Measurements from ENCODE around the gene MMS22L.

The MMS22L gene

DNA sequence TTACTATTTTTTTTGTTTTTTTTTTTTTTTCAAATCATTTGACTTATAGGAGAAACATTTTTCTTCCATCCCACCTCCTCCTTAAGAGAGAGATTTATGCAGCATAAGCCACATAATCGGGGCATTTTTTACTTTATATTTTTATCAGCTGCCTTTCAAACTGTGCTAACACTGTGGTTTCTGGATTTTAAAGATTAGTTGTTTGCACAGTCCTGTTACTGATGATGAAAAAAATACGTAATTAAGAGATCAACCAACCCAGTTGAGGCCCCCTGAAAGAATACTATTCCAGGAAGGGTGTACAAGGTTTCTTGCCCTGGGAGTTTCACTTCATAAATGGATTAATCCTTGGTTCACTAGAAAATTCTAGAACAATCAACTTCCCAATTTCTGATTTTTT is 68.3 kb downstream of the MMS22L start:
- no peak for DNase-seq (ENCODE audit: extremely low read depth, low read depth)
- H3K4me3 ChIP-seq (replicated peaks; ENCODE audit: low read depth, low read length) = no peak overlapping the region
- TF ChIP-seq, protein P1, sequence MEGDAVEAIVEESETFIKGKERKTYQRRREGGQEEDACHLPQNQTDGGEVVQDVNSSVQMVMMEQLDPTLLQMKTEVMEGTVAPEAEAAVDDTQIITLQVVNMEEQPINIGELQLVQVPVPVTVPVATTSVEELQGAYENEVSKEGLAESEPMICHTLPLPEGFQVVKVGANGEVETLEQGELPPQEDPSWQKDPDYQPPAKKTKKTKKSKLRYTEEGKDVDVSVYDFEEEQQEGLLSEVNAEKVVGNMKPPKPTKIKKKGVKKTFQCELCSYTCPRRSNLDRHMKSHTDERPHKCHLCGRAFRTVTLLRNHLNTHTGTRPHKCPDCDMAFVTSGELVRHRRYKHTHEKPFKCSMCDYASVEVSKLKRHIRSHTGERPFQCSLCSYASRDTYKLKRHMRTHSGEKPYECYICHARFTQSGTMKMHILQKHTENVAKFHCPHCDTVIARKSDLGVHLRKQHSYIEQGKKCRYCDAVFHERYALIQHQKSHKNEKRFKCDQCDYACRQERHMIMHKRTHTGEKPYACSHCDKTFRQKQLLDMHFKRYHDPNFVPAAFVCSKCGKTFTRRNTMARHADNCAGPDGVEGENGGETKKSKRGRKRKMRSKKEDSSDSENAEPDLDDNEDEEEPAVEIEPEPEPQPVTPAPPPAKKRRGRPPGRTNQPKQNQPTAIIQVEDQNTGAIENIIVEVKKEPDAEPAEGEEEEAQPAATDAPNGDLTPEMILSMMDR (IDR thresholded peaks at IDR 0.05; ENCODE audit: low read depth, low read length, missing control alignments) = no peak

DNA sequence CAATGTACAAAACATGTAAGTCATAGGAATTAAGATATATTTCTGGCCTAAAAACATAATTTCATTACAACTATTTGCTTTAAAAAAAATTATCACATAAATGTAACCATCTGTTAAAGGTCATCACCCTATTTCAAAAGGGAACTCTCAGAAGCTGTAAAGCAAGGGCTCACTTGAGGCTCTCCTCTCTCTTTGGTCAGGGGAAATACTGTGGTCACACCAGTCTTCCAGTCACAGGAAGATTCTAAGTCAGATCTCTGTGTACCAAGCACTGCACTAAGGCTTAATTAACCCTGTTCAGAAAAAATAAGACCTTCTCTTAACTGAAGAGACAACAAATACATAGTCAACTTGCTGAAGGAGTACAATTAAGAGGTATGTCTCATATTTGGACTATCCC is 75.6 kb downstream of the MMS22L start:
- no peak overlapping the region for H3K4me3 ChIP-seq (replicated peaks; ENCODE audit: low read depth, low read length)
- TF ChIP-seq, protein P1 (IDR thresholded peaks at IDR 0.05; ENCODE audit: low read depth, low read length, missing control alignments) = no peak
- DNase-seq (ENCODE audit: extremely low read depth, low read depth) = no peak

DNA sequence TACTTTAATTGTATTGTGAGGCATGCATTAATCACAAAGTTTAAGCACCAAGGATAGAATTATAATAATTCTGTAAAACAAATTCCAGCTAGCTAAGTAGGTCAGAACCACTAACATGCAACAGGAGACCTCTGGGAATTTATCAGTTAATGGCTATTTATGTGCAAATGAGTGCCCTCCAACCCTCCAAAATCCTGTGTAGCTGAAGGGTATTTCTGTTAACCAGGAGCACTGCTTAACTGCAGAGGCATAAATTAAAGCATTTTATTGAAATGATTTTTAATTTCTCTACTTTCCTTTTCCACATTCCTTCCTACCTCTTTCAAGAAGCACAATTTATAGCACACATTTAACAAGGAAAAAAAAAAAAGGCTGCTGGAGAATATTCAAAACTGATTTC is 77.0 kb downstream of the MMS22L start:
- TF ChIP-seq, protein P1 (IDR thresholded peaks at IDR 0.05; ENCODE audit: low read depth, low read length, missing control alignments) = no peak
- H3K4me3 ChIP-seq (replicated peaks; ENCODE audit: low read depth, low read length) = no peak overlapping the region
- DNase-seq (ENCODE audit: extremely low read depth, low read depth) = no peak

DNA sequence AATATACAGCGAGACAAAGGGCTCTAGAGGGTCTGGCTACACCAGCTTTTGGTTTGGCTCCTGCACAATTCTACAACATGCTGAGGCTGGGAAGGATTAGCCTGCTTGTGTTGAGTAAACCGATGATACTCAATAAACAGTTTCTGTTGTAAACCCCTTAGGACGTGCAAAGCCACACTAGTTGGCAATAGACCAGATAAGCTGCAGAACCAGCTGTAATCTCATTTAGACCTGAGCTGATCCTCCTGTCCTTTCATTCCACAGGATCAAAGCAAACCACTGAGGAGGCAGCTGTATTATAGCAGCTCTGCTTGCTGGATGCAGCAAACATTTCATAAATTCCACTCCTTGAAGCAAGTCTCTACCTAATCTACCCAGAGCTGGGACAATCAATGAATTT is 79.7 kb downstream of the MMS22L start:
- TF ChIP-seq, protein P1 (IDR thresholded peaks at IDR 0.05; ENCODE audit: low read depth, low read length, missing control alignments) = no peak
- H3K4me3 ChIP-seq (replicated peaks; ENCODE audit: low read depth, low read length) = no peak overlapping the region
- peak; percentile 2 for DNase-seq (ENCODE audit: extremely low read depth, low read depth)

DNA sequence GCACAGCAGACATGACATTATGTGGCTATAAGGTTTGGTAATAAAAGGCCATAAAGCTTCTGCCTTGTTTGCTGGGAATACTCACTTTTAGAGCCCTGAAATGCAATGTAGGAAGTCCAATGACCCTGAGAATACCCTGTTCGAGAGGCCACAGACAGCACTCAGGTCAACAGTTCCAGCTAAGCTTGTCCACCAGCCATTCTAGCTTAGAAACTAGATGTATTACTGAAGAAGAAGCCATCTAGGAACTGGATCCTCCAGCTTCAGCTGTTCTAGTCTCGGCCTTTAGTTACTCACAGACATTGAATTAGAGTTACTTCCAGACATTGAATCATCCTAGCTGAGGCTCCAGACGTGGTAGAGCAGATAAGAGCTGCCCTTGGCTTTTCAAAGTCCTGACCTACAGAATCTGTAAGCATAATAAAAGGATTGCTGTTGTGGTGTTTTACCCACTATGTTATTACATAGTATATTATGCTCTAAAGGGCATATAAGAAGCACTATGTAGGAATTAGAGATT is 84.9 kb downstream of the MMS22L start:
- H3K4me3 ChIP-seq (replicated peaks; ENCODE audit: low read depth, low read length) = no peak overlapping the region
- TF ChIP-seq, protein P1 (IDR thresholded peaks at IDR 0.05; ENCODE audit: low read depth, low read length, missing control alignments) = no peak
- no peak for DNase-seq (ENCODE audit: extremely low read depth, low read depth)

DNA sequence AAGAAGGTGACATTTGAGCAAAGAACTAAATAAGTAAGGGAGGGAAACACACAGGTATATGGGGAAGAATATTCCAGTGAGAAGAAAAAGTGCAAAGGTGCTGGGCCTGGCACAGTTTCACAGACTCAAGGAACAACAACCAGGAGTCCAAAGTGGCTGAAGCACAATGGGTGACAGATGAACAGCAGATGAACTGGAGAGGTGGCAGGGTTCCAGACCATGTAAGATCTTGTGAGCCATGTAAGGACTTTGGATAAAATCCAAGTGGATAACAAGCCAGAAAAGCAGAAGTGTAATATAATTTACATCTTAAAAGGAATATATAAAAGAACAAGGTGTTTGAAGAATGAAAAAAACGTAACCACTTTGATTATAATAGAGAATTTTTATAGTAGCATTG is 87.9 kb downstream of the MMS22L start:
- DNase-seq (ENCODE audit: extremely low read depth, low read depth) = no peak
- no peak overlapping the region for H3K4me3 ChIP-seq (replicated peaks; ENCODE audit: low read depth, low read length)
- TF ChIP-seq, protein P1 (IDR thresholded peaks at IDR 0.05; ENCODE audit: low read depth, low read length, missing control alignments) = no peak

DNA sequence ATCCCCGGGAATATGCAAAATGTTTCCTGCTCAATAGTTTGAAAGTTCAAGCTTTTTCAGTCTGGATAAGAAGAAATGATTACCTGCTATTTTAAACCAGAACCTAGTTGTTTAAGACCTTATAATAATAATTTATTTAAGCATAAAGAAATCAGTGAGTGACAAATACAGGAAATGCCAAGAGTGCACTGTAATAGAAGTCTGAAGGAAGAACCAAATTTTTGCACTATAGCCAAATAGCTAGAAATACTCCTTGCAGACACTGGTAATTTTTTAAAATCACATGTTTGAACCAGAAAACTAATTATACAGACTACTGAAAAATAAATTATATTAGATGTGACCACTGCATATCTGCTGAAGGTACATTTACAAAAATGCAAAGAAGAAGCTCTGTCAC is 93.2 kb downstream of the MMS22L start:
- no peak overlapping the region for H3K4me3 ChIP-seq (replicated peaks; ENCODE audit: low read depth, low read length)
- TF ChIP-seq, protein P1 (IDR thresholded peaks at IDR 0.05; ENCODE audit: low read depth, low read length, missing control alignments) = no peak
- DNase-seq (ENCODE audit: extremely low read depth, low read depth) = no peak
